Suppressor macrophage treated with lipopolysaccharide for 4 hours (primary cell): ENCODE measurements around the gene NFE2L3.
A peak's percentile ranks its signal among the peaks of the same experiment; 100 is the strongest.
"Not testable (repeated sequence)": the region's sequence is repeated elsewhere in the genome, so short reads cannot be mapped to it uniquely, and the experiment has no call there.

Experiments
- DNase-seq: peaks from one replicate; pipeline ENCODE4 v3.0.0-alpha.2; 2020

Gene NFE2L3

DNA sequence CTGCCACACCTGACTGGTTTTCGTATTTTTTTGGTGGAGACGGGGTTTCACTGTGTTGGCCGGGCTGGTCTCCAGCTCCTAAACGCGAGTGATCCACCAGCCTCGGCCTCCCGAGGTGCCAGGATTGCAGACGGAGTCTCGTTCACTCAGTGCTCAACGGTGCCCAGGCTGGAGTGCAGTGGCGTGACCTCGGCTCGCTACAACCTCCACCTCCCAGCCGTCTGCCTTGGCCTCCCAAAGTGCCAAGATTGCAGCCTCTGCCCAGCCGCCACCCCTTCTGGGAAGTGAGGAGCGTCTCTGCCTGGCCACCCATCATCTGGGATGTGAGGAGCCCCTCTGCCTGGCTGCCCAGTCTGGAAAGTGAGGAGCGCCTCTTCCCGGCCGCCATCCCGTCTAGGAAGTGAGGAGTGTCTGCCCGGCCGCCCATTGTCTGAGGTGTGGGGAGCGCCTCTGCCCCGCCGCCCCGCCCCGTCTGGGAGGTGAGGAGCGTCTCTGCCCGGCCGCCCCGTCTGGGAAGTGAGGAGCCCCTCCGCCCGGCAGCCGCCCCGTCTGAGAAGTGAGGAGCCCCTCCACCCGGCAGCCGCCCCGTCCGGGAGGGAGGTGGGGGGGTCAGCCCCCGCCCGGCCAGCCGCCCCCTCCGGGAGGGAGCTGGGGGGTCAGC lies 4.2 kb upstream of the NFE2L3 start:
- not testable (repeated sequence) for DNase-seq

DNA sequence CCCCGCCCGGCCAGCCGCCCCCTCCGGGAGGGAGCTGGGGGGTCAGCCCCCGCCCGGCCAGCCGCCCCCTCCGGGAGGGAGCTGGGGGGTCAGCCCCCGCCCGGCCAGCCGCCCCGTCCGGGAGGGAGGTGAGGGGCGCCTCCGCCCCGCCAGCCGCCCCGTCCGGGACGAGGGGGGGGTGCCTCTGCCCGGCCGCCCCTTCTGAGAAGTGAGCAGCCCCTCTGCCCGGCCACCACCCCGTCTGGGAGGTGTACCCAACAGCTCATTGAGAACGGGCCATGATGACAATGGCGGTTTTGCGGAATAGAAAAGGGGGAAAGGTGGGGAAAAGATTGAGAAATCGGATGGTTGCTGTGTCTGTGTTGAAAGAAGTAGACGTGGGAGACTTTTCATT lies 3.7 kb upstream of the NFE2L3 start:
- not testable (repeated sequence) for DNase-seq

DNA sequence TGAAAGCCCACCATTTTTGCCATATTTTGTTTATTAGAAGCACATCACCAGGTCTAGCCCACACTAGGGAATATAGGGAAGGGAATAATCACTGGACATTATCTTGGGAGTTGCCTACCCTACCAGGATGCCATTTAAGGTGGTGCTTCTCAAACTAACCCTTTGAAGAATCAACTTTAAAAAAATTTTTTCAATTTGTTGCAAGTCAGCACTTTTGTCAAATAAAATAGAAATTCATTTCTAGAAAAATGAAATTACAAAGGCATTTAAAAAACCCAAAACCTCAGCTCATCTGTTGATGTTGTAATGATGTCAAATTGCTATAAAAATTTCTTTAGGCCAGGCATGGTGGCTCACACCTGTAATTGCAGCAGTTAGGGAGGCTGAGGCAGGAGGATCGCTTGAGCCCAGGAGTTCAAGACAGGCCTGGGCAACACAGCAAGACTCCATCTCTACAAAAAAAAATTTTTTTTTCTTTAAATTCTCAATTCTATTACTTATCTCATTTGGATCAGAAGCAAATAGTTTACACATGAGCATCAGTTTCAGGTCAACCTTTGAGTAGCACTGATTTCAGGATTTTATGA lies 2.5 kb upstream of the NFE2L3 start:
- no peak for DNase-seq

DNA sequence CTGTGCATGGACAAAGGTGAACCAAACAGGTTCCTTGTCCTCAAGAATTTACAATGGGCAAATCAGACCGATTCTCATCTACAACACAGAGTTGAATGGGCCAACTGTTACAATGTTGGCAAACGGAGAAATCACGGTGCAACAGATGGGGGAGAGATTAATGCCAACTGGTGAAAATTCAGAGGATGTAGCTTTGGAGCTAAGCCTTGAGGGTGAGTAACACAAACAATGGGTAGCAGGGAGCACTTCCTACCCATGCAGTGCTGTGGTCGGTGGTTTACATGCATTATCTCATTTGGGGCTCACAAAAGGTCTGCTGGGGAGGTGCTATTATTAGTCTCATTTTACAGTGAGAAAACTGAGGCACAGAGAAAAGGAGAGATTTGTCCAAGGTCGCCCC lies 902 bp upstream of the NFE2L3 start:
- no peak for DNase-seq

DNA sequence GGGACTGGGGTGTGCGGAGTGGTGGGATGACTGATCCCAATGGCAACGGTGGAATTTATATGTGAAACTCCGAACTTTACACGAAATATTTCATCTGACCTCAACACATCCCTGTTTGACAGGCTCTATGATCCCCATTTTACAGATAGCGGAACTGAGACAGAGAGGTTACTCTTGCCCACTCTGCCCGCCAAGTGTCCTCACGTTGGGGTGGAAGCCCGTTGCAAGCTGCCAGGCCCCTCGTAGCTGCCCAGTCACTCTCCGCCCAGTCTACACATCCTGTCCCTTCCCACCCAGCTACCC lies 397 bp upstream of the NFE2L3 start:
- no peak for DNase-seq

DNA sequence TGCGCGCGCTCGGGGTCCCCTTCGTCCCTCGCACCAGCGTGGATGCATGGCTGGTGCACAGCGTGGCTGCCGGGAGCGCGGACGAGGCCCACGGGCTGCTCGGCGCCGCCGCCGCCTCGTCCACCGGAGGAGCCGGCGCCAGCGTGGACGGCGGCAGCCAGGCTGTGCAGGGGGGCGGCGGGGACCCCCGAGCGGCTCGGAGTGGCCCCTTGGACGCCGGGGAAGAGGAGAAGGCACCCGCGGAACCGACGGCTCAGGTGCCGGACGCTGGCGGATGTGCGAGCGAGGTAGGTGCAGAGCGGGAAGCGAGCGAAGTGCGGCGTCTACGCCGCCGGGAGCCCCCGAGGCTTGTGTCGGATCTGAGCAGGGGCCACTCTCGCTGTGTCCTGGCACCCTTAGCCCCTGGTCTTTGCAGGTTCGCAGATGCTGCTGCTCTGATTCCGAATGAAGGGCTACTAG lies 813 bp downstream of the NFE2L3 start:
- DNase-seq = not testable (repeated sequence)

DNA sequence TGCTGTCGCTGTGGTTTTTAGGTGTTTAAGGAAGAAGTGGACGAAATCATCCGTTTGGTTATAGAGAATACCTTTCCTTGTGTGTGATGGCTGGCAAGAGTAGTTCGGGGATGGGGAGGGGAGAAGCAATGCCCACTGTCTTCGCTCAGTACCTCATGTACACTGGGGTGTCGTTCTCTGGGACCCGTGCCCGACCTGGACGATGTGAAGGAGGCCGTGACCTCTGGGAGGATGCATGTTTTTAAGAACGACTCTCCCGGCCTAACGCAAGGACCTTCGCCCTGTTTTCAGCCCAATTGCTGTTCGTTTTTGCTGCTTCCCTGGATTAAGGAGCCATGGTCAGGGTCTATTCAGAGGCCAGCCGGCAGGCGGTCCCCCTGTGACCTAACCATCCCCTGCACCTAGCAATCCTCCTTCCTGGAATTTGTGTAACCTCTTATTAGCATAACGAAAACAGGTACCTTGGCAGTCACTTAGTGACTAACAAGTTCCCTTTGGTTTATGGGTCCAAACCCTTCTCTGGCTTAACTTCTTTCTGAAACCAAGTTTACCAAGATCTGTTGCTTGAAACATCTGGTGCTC lies 1.3 kb downstream of the NFE2L3 start:
- DNase-seq = no peak

DNA sequence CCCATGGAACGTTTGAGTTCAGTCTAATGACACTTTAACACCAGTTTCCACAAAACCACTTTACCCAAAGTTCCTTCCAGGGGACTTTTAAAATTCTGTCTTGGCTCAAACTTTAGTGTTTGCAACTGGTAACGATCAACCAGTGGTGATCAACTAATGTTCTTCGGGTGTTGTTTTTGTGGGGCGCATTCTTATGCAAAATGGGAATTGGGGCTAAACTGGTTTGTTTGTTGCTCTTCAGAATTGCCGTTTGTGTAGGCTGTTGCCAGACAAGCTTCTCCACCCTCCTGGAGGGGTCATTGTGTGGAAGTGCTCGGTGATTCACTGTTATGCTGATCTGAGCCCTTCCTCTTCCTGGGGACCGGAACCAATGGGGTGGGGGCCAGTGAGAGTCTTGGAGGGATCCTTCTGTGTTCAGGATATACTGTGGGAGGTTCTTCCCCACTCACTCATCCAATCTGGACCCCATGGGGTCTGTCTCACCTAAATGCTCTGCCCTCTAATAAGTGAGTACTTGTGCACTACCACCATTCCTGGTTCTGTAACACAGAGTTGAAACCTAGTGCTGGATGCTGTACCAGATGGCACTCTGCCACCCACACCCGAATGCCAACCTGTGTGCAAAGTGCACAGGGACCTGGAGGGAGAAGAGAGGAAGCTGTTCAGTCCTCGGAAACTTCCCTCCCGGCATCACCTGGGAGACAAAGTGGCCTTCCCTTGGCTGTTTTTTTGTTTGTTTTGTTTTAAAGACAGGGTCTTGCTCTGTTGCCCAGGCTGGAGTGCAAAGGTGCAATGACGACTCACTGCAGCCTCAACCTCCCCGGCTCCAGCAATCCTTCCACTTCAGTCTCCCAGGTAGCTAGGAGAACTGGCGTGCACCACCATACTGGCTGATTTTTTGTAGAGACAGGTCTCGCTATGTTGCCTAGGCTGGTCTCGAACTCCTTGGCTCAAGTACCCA lies 2.1 kb downstream of the NFE2L3 start:
- peak; percentile 75 for DNase-seq

DNA sequence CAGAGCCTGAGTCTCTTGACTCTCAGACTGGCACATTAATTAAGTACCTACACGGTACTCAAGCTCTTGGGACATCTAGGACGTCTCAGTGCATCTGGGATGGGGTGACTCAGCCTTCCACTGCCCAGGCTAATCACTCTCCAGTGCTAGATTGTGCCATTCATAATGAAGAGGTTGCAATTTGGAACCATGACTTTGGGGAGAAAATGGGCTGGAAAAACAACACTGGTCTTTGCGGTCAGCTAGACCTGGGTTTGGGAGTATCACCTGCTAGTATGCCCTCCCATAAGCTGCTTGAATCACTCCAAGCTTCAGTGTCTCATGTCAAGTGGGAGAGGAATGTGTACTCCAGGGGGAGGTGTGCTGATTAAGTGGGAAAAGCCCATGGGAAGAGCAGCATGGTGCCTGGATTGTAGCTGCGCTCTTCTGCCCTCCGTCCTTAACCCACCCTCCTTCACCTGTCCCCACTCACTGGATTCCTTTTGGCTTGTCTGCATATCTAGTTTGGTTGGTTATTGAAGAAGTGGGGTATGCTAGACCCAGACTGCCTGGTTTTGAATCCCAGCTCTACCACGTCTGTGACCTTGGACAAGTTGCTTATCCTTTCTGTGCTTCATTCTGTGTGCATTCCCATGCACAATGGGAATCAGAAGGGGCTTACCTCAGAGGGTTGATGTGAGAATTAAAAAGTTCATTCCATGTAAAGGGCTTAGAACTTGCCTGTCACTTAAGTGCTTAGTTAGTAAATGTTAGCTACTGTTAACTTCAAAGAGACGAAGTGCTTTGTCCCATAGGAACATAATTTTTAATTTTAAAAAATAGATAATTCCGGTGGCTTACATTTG lies 3.8 kb downstream of the NFE2L3 start:
- peak; percentile 66 for DNase-seq

DNA sequence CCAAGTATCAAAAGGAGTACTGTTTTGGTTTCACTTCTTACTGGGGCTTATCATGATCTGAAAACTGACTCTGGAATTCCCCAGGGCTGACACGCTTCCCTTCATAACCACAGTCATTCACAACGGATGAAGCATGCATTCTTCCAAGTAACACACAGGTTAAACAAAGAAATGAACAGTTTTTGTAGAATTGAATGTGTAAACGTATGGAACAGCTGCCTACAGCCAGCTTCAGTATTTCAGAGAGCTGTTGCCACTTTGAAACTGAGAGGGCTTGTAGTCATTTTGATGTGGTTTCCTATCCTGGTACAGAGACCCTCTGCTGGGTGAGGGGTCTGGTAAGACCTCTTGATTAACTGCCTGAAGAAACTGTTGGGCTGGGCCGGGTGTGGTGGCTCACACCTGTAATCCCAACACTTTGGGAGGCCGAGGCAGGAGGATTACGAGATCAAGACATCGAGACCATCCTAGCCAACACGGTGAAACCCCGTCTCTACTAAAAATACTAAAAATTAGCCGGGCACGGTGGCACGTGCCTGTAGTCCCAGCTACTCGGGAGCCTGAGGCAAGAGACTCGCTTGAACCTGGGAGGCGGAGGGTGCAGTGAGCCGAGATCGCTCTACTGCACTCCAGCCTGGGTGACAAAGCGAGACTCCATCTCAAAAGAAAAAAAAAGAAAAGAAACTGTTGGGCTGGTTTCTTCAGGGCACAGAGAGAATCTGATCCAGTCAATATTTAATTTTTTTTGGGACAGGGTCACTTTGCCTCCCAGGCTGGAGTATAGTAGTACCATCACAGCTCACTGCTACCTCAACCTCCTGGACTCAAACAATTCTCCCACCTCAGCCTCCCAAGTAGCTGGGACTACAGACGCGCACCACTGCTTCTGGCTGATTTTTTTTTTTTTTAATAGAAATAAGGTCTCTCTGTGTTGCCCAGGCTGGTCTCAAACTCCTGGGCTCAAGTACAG lies 4.7 kb downstream of the NFE2L3 start:
- DNase-seq = peak; percentile 91

DNA sequence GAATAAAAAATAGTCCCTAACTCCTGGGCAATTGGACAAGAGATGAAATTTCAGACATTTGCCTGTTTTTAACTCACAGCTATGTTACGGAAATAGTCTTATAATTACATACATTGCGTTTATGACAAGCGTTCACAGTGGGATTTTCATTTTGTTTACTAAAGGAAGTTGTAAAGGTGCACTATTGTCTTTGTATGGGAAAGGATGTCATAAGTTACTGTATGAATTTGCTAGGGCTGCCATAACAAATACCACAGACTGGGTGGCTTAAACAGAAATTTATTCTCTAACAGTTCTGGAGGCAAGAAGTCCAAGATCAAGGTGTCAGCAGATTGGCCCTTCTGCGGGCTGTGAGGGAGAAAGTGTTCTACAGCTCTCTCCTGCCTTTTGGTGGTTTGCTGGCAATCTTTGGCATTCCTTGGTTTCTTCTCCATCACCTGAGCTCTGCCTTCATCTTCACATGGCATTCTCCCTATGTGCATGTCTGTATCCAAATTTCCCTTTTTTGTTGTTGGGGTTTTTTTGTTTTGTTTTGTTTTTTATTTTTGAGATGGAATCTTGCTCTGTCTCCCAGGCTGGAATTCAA lies 5.6 kb downstream of the NFE2L3 start:
- no peak for DNase-seq

DNA sequence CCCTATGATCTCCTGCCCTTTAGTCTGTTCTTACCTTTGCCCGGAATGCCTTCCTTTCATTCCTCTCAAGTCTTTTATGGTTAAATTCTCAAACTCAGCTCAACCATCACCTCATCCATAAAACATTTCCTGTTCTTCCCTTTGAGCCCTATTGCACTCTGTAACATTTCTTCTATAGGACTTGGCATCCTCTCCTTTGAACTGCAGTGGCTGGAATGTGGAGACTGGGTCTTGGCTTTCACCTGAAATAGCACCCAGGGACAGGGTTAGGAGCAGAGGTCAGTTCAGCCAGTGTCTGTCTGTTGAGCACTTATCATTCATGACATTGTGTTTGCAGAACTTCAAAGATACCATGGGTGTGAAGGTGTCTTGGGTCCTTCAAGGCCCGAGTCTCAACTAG lies 7.2 kb downstream of the NFE2L3 start:
- DNase-seq = no peak

DNA sequence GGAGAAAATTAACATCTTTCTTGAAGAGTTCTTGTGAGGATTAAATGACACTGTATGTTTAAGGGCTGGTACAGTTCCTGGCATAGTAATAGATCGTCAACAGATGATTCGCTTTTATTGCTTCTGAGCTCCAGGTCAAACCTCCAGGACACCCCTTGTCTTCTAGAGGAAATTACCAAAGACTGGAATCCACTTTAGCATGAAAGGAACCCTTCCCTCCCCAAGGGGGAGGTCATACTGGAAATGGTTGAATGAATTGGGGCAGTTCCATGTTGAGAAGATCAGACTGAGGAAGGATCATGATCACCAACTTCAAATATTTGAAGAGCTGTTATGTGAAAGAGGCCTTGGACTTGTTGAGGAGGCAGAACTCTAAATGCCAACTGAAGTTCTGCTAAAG lies 8.9 kb downstream of the NFE2L3 start:
- DNase-seq = no peak

DNA sequence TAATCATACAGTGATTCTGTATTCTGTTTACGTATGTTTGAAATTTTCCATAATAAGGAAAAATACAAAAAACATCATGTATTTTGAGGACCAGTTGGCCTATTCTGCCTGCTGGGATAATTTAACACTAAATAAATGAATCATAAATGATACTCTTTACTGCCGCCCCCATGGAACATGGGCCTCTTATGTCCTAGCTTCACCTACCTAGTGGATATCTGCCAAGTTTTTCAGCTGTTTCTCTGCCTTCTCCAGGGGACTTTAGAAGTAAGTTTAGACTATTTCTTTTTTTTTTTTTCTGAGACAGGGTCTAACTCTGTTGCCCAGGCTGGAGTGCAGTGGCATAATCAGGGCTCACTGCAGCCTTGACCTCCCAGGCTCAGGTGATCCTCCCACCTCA lies 10.4 kb downstream of the NFE2L3 start:
- DNase-seq = no peak

DNA sequence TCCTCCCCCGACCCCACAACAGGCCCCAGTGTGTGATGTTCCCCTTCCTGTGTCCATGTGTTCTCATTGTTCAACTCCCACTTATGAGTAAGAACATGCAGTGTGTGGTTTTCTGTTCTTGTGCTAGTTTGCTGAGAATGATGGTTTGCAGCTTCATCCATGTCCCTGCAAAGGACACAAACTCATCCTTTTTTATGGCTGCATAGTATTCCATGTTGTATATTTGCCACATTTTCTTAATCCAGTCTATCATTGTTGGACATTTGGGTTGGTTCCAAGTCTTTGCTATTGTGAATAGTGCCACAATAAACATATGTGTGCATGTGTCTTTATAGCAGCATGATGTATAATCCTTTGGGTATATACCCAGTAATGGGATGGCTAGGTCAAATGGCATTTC lies 11.8 kb downstream of the NFE2L3 start:
- not testable (repeated sequence) for DNase-seq

DNA sequence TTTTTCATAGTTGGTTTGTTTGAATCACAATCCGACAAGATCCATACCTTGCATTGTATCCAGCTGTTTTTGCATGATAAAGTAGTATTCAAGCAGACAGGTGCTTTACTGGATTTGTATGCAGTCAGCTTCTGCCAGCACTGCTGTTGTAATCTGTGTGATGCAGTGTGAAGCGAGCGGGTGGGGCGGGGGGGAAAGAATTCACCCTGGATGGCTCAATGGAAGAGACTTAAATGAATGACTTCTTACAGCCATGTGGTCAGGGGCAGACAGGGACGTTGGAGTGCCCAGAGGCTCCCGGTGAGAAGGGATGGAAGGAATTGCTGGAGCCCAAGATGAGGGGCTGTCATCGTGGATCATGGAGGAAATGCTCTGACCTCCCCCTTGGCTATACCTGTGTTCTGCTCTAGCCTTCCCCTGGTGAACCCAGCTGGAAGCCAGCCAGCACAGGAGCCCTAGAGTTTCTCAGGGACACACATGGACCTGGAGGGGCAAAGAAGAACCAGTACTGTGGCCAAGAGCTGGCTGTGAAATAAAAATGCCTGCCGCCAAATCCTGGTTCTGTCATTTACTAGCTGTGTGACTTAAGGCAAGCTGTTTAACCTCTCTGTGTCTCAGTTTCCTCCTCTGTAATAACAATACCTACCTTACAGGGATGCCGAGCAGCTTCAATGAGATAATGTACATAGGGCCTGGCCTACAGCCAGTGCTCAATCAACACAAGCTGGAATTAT lies 14.1 kb downstream of the NFE2L3 start:
- DNase-seq = no peak

DNA sequence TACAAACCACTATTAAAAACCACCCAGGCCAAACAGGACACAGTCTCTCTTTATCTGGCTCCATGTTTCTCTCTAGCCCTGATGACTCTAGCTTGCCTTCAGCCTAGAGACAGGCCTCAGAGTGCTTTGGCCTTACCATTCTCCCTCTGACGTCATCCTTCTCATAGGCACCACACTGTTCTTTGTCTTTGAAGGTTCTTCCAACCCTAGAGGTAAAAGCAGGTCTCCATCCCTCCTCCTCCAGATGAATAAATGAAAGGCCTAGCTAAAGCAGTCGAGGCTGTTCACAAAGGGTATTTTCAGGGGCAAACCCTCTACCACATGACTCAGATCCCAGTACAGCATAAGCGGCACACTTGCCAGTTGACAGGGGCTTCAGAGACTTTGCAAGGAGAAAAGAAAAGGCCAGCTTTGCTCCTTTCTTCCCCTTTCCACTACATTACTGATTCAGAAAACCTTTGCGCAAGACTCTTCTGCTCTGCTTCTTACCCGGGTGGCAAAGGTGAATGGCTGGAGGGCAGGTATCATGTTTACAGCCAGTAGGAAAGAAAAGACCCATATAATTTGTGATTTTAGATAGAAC lies 14.8 kb downstream of the NFE2L3 start:
- DNase-seq = peak; percentile 46

DNA sequence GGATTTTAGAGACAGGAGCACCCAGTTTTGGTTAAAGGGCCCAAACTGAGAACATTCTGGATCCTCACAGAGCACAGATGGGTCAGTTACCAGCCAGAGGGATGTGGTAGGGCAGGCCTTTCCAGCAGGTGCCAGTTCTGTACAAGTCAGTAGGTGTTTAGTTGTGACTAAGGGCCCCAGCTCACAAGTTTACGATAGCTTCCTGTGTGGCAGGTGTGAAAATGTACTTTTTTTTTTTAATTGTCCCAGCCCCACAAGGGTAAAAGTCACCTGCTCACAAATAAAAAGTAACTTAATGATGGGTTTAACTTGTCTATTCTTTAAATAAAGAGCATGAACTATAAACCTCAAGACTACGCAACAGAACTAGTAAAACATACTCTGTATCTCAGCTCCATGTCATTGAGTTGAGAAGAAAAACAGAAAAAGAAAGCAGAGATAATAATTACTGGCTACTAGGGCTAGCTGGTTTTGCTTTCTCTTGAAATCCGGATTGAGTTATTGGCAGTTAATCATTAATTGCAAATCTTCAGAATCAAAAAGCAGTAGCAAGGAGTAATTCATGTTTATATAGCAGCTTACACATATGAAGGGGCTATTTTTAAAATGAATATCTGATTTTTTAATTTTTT lies 15.4 kb downstream of the NFE2L3 start:
- DNase-seq = no peak

DNA sequence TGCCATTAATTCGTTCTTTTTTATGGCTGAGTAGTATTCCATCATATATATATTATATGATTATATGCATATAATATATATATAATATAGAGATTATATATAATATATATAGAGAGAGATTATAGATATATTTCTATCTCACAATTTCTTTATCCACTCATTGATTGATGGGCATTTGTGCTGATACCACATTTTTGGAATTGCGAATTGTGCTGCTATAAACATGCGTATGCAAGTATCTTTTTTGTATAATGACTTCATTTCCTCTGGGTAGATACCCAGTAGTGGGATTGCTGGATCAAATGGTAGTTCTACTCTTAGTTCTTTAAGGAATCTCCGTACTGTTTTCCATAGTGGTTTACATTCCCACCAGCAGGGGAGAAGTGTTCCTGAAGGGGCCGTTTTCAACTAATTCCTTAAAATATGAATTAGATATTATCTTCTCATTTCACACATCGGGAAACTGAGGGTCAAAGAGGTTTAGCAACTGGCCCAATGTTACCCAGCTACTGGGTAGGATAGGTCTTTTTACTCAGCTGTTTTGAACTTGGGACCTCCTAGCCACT lies 16.5 kb downstream of the NFE2L3 start:
- no peak for DNase-seq
